ENCODE data around the gene FAM217A.

The FAM217A gene
- long read RNA-seq = 0 reads

- H3K27me3 ChIP-seq (ENCODE audit: insufficient read depth, poor library complexity, severe bottlenecking) = no peaks in the 10 kb centered on the region
- no peak within 1 kb of the TSS for H3K4me3 ChIP-seq (replicated peaks; ENCODE audit: insufficient read depth, low read length)
- no peak within 1 kb of the TSS for H3K27ac ChIP-seq (replicated peaks)
- DNase-seq (ENCODE audit: low read depth in 1 of 2, low spot score in 1 of 2) = no peak
- TF ChIP-seq CTCF (IDR thresholded peaks at IDR 0.05; ENCODE audit: insufficient read depth, low read length) (no peak), REST (IDR thresholded peaks at IDR 0.05; ENCODE audit: insufficient replicate concordance, low read depth) (no peak)
Measured at GRCh38 chr6:4078691-4079471, at the start of gene FAM217A. Gene FAM217A, minus strand, starts transcription at chr6:4079137. Its CDS starts 1,723 bp downstream, at chr6:4077414.

- H3K27ac ChIP-seq (replicated peaks) = no peak overlapping the region
- TF ChIP-seq POLR2AphosphoS5 (IDR thresholded peaks at IDR 0.05; ENCODE audit: low read depth) = no peak
- TF ChIP-seq REST (IDR thresholded peaks at IDR 0.05; ENCODE audit: insufficient replicate concordance, low read depth) = no peak
- TF ChIP-seq SPI1 (IDR thresholded peaks at IDR 0.05; ENCODE audit: borderline replicate concordance, low read depth) = no peak
- no peak for TF ChIP-seq GABPA (IDR thresholded peaks at IDR 0.05; ENCODE audit: low read depth)
- no peak for TF ChIP-seq CTCF (IDR thresholded peaks at IDR 0.05; ENCODE audit: insufficient read depth, low read length)
- DNase-seq (ENCODE audit: low read depth in 1 of 2, low spot score in 1 of 2) = no peak
- H3K4me3 ChIP-seq (replicated peaks; ENCODE audit: insufficient read depth, low read length) = no peak overlapping the region
- H3K27me3 ChIP-seq (ENCODE audit: insufficient read depth, poor library complexity, severe bottlenecking) = no peaks in the 10 kb centered on the region
Measured at GRCh38 chr6:4128072-4128471, 49.1 kb upstream of the FAM217A start.

- DNase-seq (ENCODE audit: low read depth in 1 of 2, low spot score in 1 of 2) = no peak
- H3K4me3 ChIP-seq (replicated peaks; ENCODE audit: insufficient read depth, low read length) = no peak overlapping the region
- no peaks in the 10 kb centered on the region for H3K27me3 ChIP-seq (ENCODE audit: insufficient read depth, poor library complexity, severe bottlenecking)
- no peak for TF ChIP-seq CTCF (IDR thresholded peaks at IDR 0.05; ENCODE audit: insufficient read depth, low read length)
- H3K27ac ChIP-seq (replicated peaks) = no peak overlapping the region
Measured at GRCh38 chr6:4125933-4126864, 47.3 kb upstream of the FAM217A start.

Measured in HL-60 (cell line).